Measurements from ENCODE around the gene TMEM150C.

TMEM150C gene

GRCh38 chr4:82561786-82562563 is at the start of gene TMEM150C:
TSS of gene TMEM150C (minus strand) at chr4:82561988. CDS start at chr4:82504657, 57,331 bp downstream.
- no peak for DNase-seq

- DNase-seq: no peak
Observed at GRCh38 chr4:82611527-82611926, 49.7 kb upstream of the TMEM150C start.

GRCh38 chr4:82610041-82610440 is 48.3 kb upstream of the TMEM150C start:
- DNase-seq: no peak

- DNase-seq: no peak
Observed at GRCh38 chr4:82606622-82607021, 44.8 kb upstream of the TMEM150C start.

GRCh38 chr4:82604522-82604921 is 42.7 kb upstream of the TMEM150C start:
- no peak for DNase-seq

- DNase-seq: no peak
Observed at GRCh38 chr4:82601242-82602015, 39.6 kb upstream of the TMEM150C start.

- no peak for DNase-seq
Observed at GRCh38 chr4:82599336-82599735, 37.5 kb upstream of the TMEM150C start.

GRCh38 chr4:82594456-82594855 is 32.7 kb upstream of the TMEM150C start:
- no peak for DNase-seq

- no peak for DNase-seq
Observed at GRCh38 chr4:82593411-82593810, 31.6 kb upstream of the TMEM150C start.

GRCh38 chr4:82592639-82593038 is 30.9 kb upstream of the TMEM150C start:
- no peak for DNase-seq

- no peak for DNase-seq
Observed at GRCh38 chr4:82591592-82591991, 29.8 kb upstream of the TMEM150C start.

GRCh38 chr4:82589756-82590155 is 28.0 kb upstream of the TMEM150C start:
- DNase-seq: no peak

GRCh38 chr4:82588771-82589270 is 27.0 kb upstream of the TMEM150C start:
- no peak for DNase-seq

- DNase-seq: no peak
Observed at GRCh38 chr4:82587826-82588540, 26.2 kb upstream of the TMEM150C start.

GRCh38 chr4:82585690-82586435 is 24.1 kb upstream of the TMEM150C start:
- no peak for DNase-seq

GRCh38 chr4:82584931-82585330 is 23.1 kb upstream of the TMEM150C start:
- DNase-seq: no peak

- DNase-seq: no peak
Observed at GRCh38 chr4:82583897-82584587, 22.3 kb upstream of the TMEM150C start.

- no peak for DNase-seq
Observed at GRCh38 chr4:82579932-82580331, 18.1 kb upstream of the TMEM150C start.

- DNase-seq: no peak
Observed at GRCh38 chr4:82578935-82579334, 17.1 kb upstream of the TMEM150C start.

GRCh38 chr4:82577451-82577850 is 15.7 kb upstream of the TMEM150C start:
- no peak for DNase-seq

GRCh38 chr4:82569727-82570126 is 7.9 kb upstream of the TMEM150C start:
- no peak for DNase-seq

- no peak for DNase-seq
Observed at GRCh38 chr4:82569076-82569475, 7.3 kb upstream of the TMEM150C start.

All from NCI-H526 treated with DMSO at 0.1 percent for 48 hours (cell line).